Activated effector memory CD4-positive, alpha-beta T cell treated with anti-CD3 and anti-CD28 coated beads, Interleukin-2, amount 50 U/mL, for 16 hours (primary cell): Measurements from ENCODE around the gene FAP.
A peak's percentile ranks its signal among the peaks of the same experiment; 100 is the strongest.

Experiments
- DNase-seq: peaks from one replicate; pipeline ENCODE4 v3.0.0-alpha.2; 2020

The FAP gene

GRCh38 chr2:162184821-162185450, 58.3 kb downstream of the FAP start:
- DNase-seq, result no peak

GRCh38 chr2:162184359-162184758, 58.9 kb downstream of the FAP start:
- DNase-seq, result no peak

GRCh38 chr2:162182395-162182794, 60.9 kb downstream of the FAP start:
- no peak for DNase-seq

- DNase-seq, result no peak
Observed at GRCh38 chr2:162177301-162177700, 65.9 kb downstream of the FAP start.

- no peak for DNase-seq
Observed at GRCh38 chr2:162175714-162176113, 67.5 kb downstream of the FAP start.

GRCh38 chr2:162174746-162175145, 68.5 kb downstream of the FAP start:
- no peak for DNase-seq

- DNase-seq, result no peak
Observed at GRCh38 chr2:162172802-162173370, 70.4 kb downstream of the FAP start.

GRCh38 chr2:162166745-162167144, 76.5 kb downstream of the FAP start:
- no peak for DNase-seq

- no peak for DNase-seq
Observed at GRCh38 chr2:162166174-162166573, 77.1 kb downstream of the FAP start.

GRCh38 chr2:162164802-162165201, 78.4 kb downstream of the FAP start:
- DNase-seq, result no peak

GRCh38 chr2:162159446-162159845, 83.8 kb downstream of the FAP start:
- no peak for DNase-seq

GRCh38 chr2:162156149-162156548, 87.1 kb downstream of the FAP start:
- DNase-seq, result no peak

GRCh38 chr2:162155093-162155492, 88.2 kb downstream of the FAP start:
- DNase-seq, result no peak

GRCh38 chr2:162153608-162154224, 89.5 kb downstream of the FAP start:
- peak; percentile 78 for DNase-seq

GRCh38 chr2:162152147-162152546, 91.1 kb downstream of the FAP start, which contains the start of gene GCG:
GCG (minus strand) TSS chr2:162152247; CDS start chr2:162149178, 3,069 bp downstream.
- DNase-seq, result no peak

- no peak for DNase-seq
Observed at GRCh38 chr2:162149940-162150339, 93.3 kb downstream of the FAP start.

GRCh38 chr2:162149466-162149865, 93.8 kb downstream of the FAP start:
- DNase-seq, result no peak

- no peak for DNase-seq
Observed at GRCh38 chr2:162148956-162149355, 94.3 kb downstream of the FAP start.

GRCh38 chr2:162143969-162144368, 99.3 kb downstream of the FAP start:
- DNase-seq, result no peak

GRCh38 chr2:162138310-162138709, 104.9 kb downstream of the FAP start:
- no peak for DNase-seq

- no peak for DNase-seq
Observed at GRCh38 chr2:162127422-162127821, 115.8 kb downstream of the FAP start.

- no peak for DNase-seq
Observed at GRCh38 chr2:162126527-162126926, 116.7 kb downstream of the FAP start.

GRCh38 chr2:162126111-162126519, 117.1 kb downstream of the FAP start:
- DNase-seq, result no peak

GRCh38 chr2:162125138-162125537, 118.1 kb downstream of the FAP start:
- no peak for DNase-seq
